A673 (cell line): ENCODE data around the gene PCIF1.

ENCODE experiments used
- CTCF ChIP-seq: fragments of 300-800, 200-600 bp; sonication (generic); conservative IDR thresholded peaks from 2 replicates; pipeline ENCODE4 v1.5.1; 2017; ENCODE audit warnings: low read depth, mild to moderate bottlenecking, antibody characterized with exemption, low read length, moderate library complexity, mixed read lengths
- EZH2 ChIP-seq: fragments of 200-600 bp; sonication (generic); IDR thresholded peaks from 2 replicates; pipeline ENCODE4 v1.6.1; 2017; ENCODE audit warnings: borderline replicate concordance, low read depth, mild to moderate bottlenecking, mixed read lengths, antibody characterized with exemption, low read length; ENCODE audit not compliant: poor library complexity, severe bottlenecking

- TF ChIP-seq CTCF, result no peak
- TF ChIP-seq EZH2, result no peak
These were observed 36.2 kb upstream of the PCIF1 start for GRCh38 chr20:45898285-45898684.
